Endometrial microvascular endothelial cells (primary cell): ENCODE data around the gene MRPL43. TPM values are rescaled to one million over a fixed set of nuclear protein-coding genes. Genes with fewer than 3 reads are reported as not detected.

Experiments
- in situ Hi-C: cut with HindIII; loops from 2 replicates; pipeline ENCODE4 v1.10.0; 2017; ENCODE audit warnings: low sequenced_read_pairs, low pct_unique_long_range_greater_than_20kb; ENCODE audit errors: inconsistent ontology term
- total RNA-seq: library from RNA; depleted of rRNA; stranded (reverse); fragments of >200 nt; gene quantifications from one replicate; pipeline ENCODE4 v1.2.3, GENCODE V29; 2015; ENCODE audit errors: inconsistent ontology term

Gene MRPL43
- total RNA-seq, 1 donor from 2014 or later = 93.8 TPM

- in situ Hi-C loops = no loop called here
Observed at GRCh38 chr10:101021239-101021638, 33.9 kb upstream of the MRPL43 start.

DNA sequence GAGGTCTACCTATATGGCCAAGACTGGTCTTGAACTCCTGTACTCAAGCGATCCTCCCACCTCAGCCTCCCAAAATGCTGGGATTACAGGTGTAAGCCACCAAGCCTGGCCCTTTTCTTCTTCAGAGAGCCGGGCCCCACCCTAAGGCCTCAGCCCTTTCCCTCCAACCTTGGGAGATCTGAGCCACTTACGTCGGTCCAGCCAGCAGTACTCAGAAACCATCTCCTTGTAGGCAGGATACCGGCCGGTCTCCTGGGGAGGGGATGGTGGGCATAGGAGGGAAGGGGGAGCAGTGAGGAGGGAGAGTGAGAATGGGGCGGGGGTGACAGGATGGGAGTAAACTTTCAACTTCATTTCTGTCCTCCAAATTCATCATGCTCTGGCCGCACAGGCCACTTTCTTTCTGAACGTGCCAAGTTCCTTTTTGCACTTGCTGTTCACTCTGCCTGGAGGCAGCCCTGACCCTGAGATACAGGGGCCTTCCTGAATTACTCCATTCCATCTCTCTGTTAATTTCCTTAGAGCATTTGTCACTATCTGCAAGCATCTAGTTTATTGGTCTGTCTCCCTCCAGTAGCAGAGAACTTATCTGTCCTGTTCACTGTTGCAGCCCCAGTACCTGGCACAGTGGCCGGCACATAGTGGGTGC, 33.3 kb upstream of the MRPL43 start:
- in situ Hi-C loops = no loop called here

- in situ Hi-C loops = no loop called here
Observed at GRCh38 chr10:101019440-101019703, 32.1 kb upstream of the MRPL43 start.

DNA sequence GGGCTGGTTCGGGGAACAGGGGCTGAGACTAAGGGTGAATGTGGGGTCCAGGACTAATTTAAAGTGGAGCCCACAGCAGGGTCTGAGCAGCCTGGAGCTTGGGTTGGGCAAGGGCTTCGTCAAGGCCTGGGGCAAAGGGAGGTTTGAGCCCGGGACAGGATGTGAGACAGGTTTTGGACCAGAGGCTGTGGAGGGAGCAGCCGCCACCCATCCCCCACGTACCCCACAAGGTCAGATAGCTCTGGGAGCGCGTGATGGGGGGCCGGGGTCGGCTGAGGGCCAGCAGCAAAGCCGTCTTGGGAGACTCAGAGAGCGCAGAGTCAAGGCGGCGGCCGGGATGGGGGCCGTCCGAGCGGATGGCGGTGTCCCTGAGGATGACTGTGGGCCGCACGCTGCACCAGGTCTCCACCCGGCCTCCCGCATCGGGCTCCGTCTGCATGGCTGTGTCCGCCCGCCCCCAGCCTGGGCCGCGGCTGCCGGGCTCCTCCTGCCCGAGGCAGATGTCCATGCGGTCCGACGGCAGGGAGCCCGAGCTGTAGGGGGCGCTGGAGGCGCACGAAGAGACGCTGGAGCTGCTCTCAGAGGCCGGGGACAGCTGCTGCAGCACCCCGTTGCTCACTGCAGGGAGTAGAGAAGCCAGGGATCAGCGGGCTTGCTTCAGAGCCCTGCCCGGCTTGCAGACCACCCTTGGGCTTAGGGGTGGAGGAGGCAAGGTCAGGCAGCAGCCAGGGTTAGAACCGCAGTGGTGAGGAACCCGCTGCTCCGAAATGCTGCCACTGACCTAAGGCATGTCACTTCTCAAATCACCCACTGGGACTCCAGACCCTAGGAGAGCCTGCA, 31.5 kb upstream of the MRPL43 start:
- in situ Hi-C loops = no loop called here

- in situ Hi-C loops = no loop called here
Observed at GRCh38 chr10:101018118-101018599, 30.9 kb upstream of the MRPL43 start.

DNA sequence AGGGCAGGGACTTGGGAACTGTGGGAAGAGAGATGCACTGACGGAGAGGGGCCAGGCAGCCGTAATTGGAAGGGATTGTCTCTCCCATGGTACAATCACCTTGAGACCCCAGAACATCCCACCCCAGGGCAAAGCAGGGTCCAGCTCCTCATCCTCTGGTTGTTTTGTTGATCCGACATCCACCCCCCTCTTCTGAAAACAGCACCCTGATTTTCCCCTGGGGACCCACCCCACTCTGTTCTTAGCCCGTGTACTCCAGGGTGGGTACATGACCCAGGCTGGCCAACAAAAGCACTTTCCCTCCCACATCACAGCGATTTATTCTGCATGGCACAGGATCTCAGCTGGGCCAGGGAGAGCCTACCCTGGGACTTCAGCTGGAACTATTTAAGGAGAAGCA, 29.5 kb upstream of the MRPL43 start:
- in situ Hi-C loops = no loop called here

DNA sequence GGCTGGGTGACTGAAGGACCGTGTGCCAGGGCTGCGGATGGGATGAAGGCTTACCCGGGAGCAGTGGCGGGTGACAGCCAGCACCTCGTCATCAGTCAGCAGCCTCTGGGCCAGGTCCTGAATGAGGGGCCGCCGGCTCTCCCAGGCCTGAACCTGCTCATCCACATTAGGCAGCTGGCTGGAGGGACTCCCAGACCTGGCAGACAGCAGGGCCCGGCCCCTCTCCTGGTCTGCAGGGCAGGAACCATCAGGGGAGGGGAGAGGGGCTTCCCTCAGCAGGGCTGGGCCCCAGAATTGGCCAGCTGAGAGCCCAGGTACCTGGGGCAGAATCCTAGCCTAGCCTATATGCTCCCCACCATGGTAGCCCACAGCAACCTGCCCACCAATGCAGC, 28.3 kb upstream of the MRPL43 start:
- in situ Hi-C loops = no loop called here

GRCh38 chr10:101014966-101015581, 27.8 kb upstream of the MRPL43 start:
- in situ Hi-C loops = no loop called here

- in situ Hi-C loops = no loop called here
Observed at GRCh38 chr10:101014230-101014884, 27.1 kb upstream of the MRPL43 start.

GRCh38 chr10:101013365-101013825, 26.1 kb upstream of the MRPL43 start:
- in situ Hi-C loops = no loop called here

DNA sequence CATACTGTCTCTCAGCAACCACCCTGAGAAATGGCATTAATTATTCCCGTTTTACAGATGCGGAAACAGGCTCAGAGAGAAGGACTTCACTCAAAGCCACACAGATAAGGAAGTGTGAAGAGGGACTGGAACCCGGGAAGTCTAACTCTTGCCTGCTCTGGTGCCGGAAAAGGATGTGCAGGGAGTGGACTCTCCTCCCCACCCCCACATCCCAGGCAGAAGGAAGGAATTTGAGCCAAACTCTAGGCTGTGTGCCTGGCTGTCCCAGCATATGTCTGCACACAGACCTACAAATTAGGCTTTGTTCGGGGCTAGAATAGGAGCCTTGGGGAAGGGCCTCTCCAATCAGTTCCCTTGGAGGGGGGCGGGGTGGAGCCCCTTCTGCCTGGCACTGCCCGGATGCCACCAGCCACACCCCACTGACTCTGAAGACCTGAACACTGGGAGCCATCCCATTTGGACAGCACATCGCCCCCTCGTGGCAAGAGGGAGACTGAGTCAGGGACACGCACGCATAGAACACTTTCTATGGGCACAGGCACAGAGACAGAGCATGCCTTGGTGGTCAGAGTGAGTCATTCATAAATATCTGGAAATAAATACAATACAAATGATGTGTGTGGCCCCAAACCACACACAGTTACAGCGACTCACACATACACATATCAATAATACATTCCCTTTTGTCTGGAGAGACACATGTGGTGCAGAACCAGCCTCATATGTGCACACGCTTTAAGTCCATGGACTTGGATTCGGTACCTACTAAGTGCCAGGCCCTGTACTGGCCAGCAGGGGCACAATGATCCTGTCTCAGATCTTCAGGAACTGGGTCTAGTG, 25.4 kb upstream of the MRPL43 start:
- in situ Hi-C loops = no loop called here

DNA sequence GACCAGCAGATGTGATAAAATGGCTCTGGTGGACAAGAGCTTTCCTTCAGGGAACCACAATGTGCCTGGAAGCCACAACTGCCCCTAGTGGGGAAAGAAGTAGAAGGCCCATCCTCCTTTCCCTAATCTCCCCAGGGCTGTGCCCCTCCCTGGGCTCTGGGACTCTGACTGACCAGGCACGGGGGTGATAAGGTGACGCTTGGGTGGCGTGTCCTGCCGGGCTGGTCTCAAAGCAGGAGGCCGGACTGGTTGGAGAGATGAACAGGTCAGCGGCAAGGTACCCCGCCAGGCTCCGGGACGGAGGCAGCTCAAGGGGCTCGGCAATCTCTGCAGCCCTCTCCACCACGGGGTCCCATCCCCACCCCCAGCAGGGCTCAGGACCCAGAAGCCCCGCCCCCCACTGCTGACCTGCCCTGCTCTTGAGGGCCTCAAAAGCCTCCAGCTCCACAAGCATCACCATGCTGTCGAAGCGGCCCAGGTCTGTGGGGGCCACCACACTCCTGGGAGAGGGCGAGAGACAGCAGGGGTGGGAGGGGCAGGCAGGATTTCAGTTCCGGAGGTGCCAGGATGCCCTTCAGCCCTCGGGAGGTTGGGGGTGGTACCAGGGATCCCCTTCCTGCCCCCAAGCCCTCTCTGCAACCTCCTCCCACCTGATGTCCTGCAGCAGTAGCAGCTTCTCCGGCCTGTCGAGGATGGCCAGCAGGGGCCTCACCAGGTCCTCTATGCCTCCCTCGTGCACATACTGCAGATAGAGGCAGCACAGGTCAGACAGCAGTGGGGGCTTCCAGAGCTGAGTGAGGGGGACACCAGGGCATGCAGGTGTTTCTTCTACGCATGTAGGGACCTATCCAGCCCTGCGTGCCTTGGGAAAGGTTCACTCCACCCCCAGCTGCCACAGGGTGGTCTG, 24.5 kb upstream of the MRPL43 start:
- in situ Hi-C loops = no loop called here

DNA sequence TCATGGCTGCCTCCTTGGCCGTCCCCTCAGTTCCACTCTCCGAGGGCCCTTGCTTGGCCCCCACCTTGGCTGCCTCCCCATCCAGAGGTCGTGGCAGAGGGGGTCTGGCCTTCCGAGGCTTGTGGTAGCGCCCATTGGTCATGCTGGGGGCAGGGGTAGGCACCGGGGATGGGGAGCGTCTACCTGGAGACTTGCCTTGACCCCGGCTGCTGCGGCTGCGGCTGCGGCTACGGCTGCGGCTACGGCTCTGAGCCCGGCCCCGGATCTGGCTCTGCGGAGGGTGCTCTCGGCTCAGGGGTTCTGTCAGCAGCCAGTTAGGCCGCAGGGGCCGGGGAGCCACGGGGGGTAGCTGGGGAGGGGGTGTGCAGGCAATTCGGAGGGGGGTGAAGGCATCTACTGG, 23.0 kb upstream of the MRPL43 start:
- in situ Hi-C loops = no loop called here

DNA sequence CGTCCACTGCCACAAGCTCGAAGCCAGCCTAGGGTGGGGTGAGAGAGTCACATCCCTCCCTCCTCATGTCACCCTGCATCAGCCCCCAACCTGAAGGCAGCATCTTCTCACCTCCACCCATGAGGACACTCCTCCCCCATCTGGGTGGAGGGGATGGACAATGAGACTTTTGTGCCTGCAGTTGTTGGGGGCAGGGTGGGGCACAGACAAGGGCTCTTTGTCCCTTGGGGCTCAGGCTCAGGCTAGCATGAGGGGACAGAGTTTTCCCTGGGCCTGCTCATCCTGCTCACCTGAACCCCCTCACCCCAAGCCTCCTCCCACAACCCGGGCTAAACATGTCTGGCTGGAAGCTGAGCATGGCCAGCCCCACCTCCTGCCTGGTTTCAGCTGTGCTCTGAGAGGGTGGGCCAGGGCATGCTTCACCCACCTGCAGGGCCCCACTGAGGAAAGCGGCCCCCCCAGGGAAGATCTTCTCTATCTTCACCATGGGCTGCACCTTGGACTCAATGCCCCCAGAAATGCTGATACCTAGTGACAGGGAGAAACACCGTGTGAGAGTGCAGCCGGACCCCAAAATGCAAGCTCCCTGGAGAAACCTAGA, 21.6 kb upstream of the MRPL43 start:
- in situ Hi-C loops = no loop called here

DNA sequence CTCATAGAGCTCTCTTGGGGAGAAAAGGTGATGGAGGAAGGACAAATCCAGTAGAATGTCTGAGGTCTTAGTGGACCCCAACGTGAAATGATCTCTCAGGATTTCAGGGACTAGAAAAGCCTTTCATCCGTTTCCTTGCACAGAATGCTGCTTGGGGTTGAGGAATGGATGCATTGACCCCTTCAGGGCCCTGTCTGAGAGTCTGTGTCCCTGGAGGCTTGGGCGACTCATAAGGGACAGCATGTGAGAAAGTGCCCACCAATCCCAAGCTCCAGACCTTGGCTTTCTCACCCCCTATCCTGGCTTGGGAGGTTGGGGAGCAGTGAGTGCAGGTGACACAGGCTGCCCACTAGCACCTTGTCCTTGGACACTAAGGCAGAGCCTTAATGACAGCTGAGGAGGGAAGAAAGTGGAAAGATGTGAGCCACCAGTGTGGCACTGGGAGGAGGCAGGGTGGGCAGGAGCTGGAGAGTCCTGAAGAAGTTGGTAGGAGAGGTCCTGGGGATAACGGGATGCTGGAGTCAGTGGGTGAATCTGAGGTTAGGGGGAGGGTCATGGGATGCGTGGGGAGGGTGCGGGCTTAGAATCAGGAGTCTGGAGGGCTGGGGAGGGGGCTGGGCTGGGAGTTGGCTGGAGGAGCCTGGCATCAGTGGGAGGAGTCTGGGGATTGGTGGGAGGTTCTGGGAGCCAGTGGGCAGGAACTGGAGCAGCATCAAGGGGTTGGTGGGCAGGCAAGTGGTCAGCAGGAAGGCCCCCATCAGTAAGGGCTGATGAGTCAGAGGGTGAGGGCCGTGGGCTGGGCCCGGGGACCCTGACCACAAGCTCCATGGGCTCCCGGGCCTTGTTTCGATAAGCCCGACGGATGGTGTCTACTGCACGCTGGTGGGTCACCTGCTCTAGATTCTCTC, 20.9 kb upstream of the MRPL43 start:
- in situ Hi-C loops = no loop called here

GRCh38 chr10:101007099-101007711, 19.9 kb upstream of the MRPL43 start:
- in situ Hi-C loops = no loop called here
